GM12878 (cell line): ENCODE data around the gene TRIP12.

Source experiments
- ATF3 ChIP-seq: IDR thresholded peaks from 2 replicates; pipeline ENCODE4 v1.6.1; 2011; ENCODE audit warnings: low read depth, mild to moderate bottlenecking, low read length, moderate library complexity, borderline replicate concordance; ENCODE audit errors: extremely low read depth
- LARP7 ChIP-seq: fragments of 450-650 bp; IDR thresholded peaks from 2 replicates; pipeline ENCODE4 v1.6.1; 2017; ENCODE audit warnings: mild to moderate bottlenecking
- TF ChIP-seq, protein P1 (sequence below), 3 experiments: IDR thresholded peaks in 2 of 3; conservative IDR thresholded peaks in 1 of 3; 2 replicates each; pipeline ENCODE4 v1.5.1; 2011; ENCODE audit warnings: low read depth in 3 of 3, low read length in 3 of 3, mild to moderate bottlenecking in 3 of 3, control low read depth in 2 of 3, moderate library complexity in 2 of 3, inconsistent platforms in 1 of 3, mixed read lengths in 1 of 3; ENCODE audit not compliant: control insufficient read depth in 2 of 3, insufficient read depth in 1 of 3; ENCODE audit errors: extremely low read depth in 1 of 3

DNA sequence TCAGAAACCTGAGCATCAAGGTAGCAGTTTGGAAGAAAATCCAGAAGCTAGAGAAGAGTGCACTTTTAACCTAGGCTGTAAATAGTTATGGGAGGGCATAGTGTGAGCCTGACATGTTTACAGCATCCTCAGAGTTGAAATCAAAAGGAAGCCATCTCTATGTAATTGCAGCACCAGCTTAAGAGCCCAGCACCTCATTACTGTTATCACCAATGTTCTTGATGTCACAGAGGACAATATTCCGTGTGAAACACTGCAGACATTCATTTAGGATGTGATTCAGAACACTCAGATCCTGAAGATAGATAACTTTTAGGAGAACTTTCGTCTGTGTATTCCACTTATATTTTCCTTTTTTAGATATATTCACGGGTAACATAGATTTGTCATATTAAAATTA lies 48.6 kb upstream of the TRIP12 start:
- TF ChIP-seq, protein P1, sequence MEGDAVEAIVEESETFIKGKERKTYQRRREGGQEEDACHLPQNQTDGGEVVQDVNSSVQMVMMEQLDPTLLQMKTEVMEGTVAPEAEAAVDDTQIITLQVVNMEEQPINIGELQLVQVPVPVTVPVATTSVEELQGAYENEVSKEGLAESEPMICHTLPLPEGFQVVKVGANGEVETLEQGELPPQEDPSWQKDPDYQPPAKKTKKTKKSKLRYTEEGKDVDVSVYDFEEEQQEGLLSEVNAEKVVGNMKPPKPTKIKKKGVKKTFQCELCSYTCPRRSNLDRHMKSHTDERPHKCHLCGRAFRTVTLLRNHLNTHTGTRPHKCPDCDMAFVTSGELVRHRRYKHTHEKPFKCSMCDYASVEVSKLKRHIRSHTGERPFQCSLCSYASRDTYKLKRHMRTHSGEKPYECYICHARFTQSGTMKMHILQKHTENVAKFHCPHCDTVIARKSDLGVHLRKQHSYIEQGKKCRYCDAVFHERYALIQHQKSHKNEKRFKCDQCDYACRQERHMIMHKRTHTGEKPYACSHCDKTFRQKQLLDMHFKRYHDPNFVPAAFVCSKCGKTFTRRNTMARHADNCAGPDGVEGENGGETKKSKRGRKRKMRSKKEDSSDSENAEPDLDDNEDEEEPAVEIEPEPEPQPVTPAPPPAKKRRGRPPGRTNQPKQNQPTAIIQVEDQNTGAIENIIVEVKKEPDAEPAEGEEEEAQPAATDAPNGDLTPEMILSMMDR (IDR thresholded peaks at IDR 0.05 in 2 of 3, conservative IDR thresholded peaks at IDR 0.05 in 1 of 3; ENCODE audit: control insufficient read depth in 2 of 3, extremely low read depth in 1 of 3, insufficient read depth in 1 of 3, low read depth in 3 of 3, low read length in 3 of 3) = no peak
- TF ChIP-seq LARP7 (no peak), ATF3 (no peak)
